ENCODE measurements around the gene ASCL1.

Gene ASCL1

DNA sequence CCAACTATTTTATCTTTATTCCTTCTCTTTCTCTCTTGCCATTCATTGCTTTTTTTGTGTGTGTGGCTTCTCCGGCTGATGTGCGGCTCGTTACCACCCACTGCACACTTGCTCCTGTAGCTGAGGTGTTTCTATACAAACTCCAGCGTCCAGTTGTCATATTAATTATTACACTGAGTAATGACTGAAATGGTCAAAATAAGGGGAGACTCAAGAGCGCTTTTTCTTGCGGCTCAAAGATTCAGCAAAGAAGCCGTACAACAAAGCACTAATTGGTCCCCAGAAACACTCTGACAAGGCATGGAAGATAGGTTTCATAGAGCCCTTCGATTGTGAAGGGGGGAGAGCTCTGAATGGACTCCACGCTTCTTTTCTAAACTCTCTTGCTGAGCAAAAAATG, 5.6 kb upstream of the ASCL1 start:
- no peak for DNase-seq (ENCODE audit: low read depth)

DNA sequence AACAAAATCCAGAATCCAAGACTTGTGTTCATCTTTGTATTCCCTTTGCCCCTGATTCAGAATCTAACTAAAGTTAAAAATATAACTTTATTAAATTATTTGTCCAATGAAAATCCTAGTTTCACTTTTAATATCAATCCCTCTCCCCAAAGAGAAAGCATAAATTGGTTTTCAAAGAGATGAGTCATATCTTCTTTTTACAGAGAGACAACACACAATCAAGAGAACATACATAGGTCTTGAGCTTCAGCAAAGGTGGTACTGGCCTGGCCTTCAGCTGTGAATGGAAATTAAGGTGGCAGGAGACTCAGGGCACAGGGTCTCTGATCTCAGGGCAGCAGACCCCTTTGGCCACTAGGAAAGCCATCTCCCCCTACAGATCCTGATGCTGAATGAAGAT, 4.3 kb upstream of the ASCL1 start:
- no peak for DNase-seq (ENCODE audit: low read depth)

DNA sequence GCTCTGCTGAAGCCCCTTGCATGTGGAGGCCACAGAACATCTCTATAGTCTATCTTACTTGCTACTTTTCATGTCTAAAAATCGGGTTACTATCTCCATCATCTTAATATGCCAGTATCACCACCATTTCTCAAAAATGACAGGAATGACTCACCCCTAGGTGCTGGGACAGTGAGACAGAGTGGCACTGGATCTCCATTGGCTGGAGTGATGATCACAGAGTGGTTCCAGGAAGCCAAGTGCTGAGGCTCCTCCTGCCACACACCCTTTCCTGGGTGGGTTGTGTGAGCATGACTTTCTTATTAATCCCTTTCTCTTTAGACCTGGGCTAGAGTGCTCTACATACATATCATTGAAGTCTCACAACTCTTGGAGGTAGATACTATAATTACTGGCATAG, 3.3 kb upstream of the ASCL1 start:
- DNase-seq (ENCODE audit: low read depth): no peak

DNA sequence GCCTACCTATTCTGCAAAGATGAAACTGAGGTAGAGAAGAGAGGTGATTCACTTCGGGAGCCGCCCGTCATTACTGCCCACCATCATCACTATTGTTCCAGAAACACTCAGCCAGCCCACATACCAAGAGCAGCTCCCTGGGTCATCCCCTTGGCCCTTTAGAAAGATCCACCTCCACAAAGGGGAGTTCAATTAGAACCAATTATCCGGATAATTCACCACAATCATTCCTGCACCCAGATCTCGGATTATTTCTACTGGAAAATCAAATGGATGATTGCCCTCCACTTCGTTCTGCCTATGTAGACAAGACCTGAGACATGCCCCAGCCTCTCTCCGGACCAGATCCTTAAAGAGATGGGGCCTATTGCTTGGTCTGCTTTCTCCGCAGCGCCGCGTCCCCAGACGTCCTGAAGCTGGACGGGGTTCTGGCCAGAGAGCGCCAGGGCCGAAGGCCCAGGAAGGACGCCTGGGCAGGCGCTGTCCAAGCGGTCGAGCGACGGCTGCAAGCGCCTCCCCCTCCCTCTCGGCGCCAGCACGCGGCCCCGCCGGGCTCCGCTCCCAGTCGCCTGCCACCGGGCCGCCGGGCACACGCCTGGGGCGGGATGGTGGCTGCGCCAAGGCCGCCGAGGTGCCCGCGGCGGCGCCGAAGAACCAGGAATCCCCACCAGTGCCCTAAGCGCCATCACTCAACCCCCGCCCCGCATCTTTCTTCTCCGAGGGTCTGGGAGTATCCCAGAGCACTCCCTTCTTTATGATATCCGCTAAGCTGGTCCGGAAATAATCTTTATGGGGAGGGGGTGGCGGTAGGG, 1.3 kb upstream of the ASCL1 start:
- DNase-seq (ENCODE audit: low read depth): no peak

DNA sequence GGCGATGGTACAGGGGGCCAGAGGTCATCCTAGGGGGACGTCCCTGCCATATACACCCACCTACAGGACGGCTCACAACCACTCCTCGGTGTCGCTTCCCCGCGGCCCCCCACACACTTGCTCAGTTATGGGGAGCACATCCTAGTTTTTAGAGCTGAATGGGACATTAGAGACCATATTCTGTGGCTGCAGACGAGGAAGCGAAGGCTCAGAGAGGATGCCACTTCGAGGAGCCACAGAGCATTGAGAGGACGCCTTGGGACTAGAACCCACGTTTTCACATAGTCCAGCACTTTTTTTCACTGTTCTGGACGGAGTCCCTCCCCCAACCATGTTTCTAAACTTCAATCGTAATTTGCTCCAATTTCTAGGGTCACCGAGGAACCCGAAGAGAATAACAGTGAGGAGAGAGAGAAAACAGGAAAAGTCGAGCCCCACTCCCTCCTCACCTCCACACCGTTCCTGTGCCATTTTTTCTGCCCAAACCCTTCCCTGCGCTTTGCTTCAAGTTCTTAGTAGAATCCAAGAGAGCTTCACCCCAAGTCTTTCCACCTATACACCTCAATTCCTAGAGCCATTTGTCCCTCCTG, 641 bp upstream of the ASCL1 start:
- DNase-seq (ENCODE audit: low read depth): no peak

- no peak for DNase-seq (ENCODE audit: low read depth)
These were observed 777 bp downstream of the ASCL1 start for GRCh38 chr12:102958073-102958829.

- no peak for DNase-seq (ENCODE audit: low read depth)
These were observed 1.3 kb downstream of the ASCL1 start for GRCh38 chr12:102958830-102959176.

DNA sequence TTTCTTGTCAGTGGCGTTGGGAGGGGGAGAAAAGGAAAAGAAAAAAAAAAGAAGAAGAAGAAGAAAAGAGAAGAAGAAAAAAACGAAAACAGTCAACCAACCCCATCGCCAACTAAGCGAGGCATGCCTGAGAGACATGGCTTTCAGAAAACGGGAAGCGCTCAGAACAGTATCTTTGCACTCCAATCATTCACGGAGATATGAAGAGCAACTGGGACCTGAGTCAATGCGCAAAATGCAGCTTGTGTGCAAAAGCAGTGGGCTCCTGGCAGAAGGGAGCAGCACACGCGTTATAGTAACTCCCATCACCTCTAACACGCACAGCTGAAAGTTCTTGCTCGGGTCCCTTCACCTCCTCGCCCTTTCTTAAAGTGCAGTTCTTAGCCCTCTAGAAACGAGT, 1.9 kb downstream of the ASCL1 start:
- no peak for DNase-seq (ENCODE audit: low read depth)

DNA sequence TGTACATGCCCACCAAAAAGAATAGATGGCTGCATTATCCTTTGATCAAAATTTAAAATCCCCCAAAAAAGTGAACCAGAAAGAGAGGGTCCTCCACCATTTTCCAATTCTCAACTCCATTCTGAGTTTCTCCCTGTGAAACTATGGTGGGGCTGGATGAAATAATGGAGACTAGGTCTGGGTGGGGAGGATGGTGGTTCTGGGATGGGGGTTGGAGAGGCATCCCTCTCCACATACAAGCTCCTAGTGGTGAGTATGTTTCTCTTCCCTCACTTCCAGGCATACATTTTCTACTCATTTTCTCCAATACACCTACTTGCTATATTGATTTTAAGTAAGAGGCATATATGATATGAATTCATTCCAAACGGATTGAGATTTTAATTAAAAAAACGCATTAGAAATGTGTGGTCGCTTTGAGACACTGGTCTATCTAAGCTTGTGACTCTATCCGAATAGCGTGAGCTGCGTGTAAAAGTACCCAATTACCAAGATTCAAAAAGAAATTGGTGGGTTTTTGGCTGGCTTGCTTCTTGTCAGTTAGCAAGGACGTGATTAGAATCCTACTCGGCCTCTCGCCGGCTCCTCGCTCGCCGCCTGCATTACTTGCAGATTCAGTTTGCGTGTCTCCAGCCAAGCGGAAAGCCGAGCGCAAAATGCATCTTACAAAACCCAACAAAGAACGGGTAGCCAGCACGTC, 3.4 kb downstream of the ASCL1 start:
- no peak for DNase-seq (ENCODE audit: low read depth)

DNA sequence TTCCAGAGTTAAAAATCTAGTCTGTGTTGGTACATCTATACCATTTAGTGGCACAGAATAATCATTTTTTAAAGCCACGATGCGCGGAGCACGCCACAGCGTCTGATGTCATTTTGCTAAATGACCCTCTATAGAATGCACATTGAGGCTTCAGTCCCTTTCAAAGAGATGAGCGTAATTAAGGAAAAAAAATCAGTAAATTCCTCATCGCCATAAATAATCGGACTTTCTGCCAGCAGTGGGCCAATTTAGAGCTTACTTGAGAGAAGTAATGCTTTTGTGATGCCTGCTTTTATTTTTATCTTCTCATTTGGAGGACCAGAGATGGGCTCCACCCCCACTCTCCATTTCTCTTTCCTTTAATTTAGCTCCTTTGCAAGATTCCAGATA, 4.0 kb downstream of the ASCL1 start:
- DNase-seq (ENCODE audit: low read depth): no peak

DNA sequence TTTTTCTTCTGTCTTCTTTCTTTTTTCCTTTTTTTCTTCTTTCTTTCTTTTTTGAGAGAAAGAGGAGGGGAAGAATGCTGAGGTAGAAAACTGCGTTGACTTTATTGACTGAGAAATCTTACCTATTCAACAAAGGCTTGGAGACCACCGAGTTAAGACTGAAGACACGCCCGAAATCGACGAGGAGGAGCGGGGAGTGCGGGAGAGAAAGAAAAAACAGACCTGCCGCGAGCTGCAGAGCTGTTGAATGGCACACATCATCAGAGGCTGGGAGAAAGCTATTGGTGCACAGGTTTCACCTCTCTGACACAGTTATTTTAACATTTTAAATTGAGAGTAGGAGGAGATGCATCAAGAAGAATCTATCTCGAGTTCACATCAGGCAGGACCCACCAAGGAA, 5.1 kb downstream of the ASCL1 start:
- DNase-seq (ENCODE audit: low read depth): no peak

DNA sequence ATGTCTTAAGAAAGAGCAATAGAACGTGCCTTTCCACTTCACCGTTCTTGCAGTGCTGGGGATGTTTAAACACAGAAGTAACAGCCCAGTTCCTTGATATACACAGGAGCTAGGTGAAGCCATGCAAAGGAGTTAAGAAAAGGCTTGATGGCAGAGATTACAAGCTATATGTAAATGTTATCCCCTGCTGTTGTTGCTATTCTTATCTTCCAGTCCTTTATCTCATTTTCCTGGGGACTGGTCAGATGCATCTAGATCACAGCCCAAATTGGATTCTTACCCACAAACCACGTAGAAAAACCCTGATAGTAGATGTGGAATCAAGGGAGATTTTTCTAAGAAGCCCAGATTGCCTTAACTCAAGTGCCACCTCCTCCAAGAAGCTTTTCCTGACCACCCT, 5.5 kb downstream of the ASCL1 start:
- no peak for DNase-seq (ENCODE audit: low read depth)

- DNase-seq (ENCODE audit: low read depth): no peak
These were observed 6.3 kb downstream of the ASCL1 start for GRCh38 chr12:102963796-102964195.

- no peak for DNase-seq (ENCODE audit: low read depth)
These were observed 7.4 kb downstream of the ASCL1 start for GRCh38 chr12:102964872-102965271.

DNA sequence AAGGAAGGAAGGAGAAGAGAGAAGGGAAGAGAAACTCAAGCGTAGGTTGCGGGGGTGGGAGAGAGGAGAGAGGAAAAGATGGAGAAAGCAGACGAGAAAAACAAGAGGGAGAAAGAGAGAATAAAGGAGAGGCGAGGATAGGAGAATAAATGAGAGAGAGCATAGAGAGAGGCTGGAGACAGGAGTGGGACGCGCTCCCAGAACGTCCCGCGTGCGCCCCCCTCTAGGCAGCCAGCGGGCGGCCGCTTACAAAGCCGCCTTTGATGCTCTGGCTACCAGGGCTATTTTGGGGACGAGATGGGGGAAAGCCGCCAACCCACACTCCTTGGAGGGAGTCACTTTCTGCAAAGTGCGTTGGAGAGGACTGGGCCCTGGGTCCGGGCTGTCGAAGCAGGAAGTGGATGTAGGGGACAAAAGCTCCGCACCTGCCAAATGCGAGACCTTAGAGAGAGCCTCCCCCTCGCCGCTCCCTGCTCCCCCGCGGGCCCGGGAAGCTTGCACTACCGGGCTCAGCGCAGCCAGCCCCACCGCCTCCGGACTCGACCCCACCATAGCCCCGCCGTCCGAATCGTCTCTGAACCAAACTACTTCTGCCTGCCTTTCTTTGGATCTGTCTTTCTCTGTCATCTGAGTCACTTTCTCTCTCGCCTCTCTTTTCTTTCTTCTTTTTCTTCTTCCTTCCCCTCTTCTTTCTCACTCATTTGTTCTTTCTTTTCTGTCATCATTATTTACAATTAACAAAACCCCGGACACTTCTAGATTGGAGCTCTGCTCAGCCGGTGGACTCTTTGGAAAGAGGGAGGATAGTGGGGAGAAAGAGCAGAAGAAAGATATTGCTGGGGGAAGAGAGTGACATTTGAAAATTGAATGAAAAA, 8.0 kb downstream of the ASCL1 start:
- no peak for DNase-seq (ENCODE audit: low read depth)

GRCh38 chr12:102966200-102966863, 8.9 kb downstream of the ASCL1 start:
- no peak for DNase-seq (ENCODE audit: low read depth)

- no peak for DNase-seq (ENCODE audit: low read depth)
These were observed 13.3 kb downstream of the ASCL1 start for GRCh38 chr12:102970780-102971179.

DNA sequence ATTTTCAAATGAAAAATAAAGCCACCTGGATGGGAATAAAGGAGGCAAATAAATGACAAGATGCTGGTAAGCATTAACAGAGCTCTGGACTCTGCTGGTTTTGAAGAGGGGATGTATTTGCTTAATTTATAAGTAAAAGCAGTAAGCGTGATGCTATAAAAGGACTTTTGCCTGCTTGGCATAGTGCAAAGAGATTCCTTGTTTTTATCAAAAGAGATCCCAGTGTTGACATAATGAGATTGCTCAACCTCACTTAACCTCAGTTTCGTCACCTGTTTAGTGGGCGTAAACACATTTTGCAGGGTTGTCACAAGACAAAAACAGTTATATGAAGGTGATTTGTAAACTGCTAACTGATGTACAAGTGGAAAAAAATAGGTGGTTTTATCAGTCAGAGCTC, 13.8 kb downstream of the ASCL1 start:
- DNase-seq (ENCODE audit: low read depth): no peak

GRCh38 chr12:102973583-102973982, 16.1 kb downstream of the ASCL1 start:
- no peak for DNase-seq (ENCODE audit: low read depth)

- no peak for DNase-seq (ENCODE audit: low read depth)
These were observed 19.3 kb downstream of the ASCL1 start for GRCh38 chr12:102976609-102977280.
